GM08714 (cell line): ENCODE results near the gene TRIM32.

Experiments used
- H3K4me3 ChIP-seq: fragments of 200-500 bp; sonication (Bioruptor generic); 2 replicates; pipeline ENCODE4 v1.5.1; 2014; ENCODE audit warnings: mild to moderate bottlenecking, low read length, inconsistent platforms
- ZNF274 ChIP-seq: IDR thresholded peaks from 2 replicates; pipeline ENCODE4 v1.6.1; 2012; ENCODE audit warnings: mild to moderate bottlenecking, low read depth, low read length

The TRIM32 gene

GRCh38 chr9:116661037-116661954 is 25.8 kb upstream of the TRIM32 start:
- H3K4me3 ChIP-seq, result no peak overlapping the region
- no peak for TF ChIP-seq ZNF274

GRCh38 chr9:116662646-116663310 is 24.3 kb upstream of the TRIM32 start:
- no peak overlapping the region for H3K4me3 ChIP-seq
- TF ChIP-seq ZNF274, result no peak

- no peak for TF ChIP-seq ZNF274
- H3K4me3 ChIP-seq, result no peak overlapping the region
These were observed 23.5 kb upstream of the TRIM32 start for GRCh38 chr9:116663581-116663980.

- no peak for TF ChIP-seq ZNF274
- H3K4me3 ChIP-seq, result no peak overlapping the region
These were observed 18.0 kb upstream of the TRIM32 start for GRCh38 chr9:116668970-116669695.

GRCh38 chr9:116671605-116672004 is 15.5 kb upstream of the TRIM32 start:
- no peak for TF ChIP-seq ZNF274

GRCh38 chr9:116673375-116673774 is 13.7 kb upstream of the TRIM32 start:
- no peak for TF ChIP-seq ZNF274
- no peak overlapping the region for H3K4me3 ChIP-seq

More at GRCh38 chr9:116671605-116672004, 15.5 kb upstream of the TRIM32 start:
- H3K4me3 ChIP-seq, result no peak overlapping the region

GRCh38 chr9:116674210-116674980 is 12.7 kb upstream of the TRIM32 start:
- no peak for TF ChIP-seq ZNF274
- no peak overlapping the region for H3K4me3 ChIP-seq

- H3K4me3 ChIP-seq, result no peak overlapping the region
These were observed 3.6 kb upstream of the TRIM32 start for GRCh38 chr9:116683535-116683934.

GRCh38 chr9:116685166-116685565 is 1.9 kb upstream of the TRIM32 start:
- no peak overlapping the region for H3K4me3 ChIP-seq
- no peak for TF ChIP-seq ZNF274

More at GRCh38 chr9:116683535-116683934, 3.6 kb upstream of the TRIM32 start:
- TF ChIP-seq ZNF274, result no peak

GRCh38 chr9:116686135-116686534 is 970 bp upstream of the TRIM32 start:
- H3K4me3 ChIP-seq, result peak overlapping the region; percentile 88
- no peak for TF ChIP-seq ZNF274

GRCh38 chr9:116686693-116687073 is 422 bp upstream of the TRIM32 start:
- peak overlapping the region; percentile 88 for H3K4me3 ChIP-seq
- TF ChIP-seq ZNF274, result no peak

- no peak for TF ChIP-seq ZNF274
- peak overlapping the region; percentile 88 for H3K4me3 ChIP-seq
These were observed 640 bp downstream of the TRIM32 start for GRCh38 chr9:116687754-116688135.

- H3K4me3 ChIP-seq, result peak overlapping the region; percentile 88; the same call in 1 of the 2 replicates
- no peak for TF ChIP-seq ZNF274
These were observed 1.8 kb downstream of the TRIM32 start for GRCh38 chr9:116688806-116689485.
